Esophagus (tissue), 2 donors: ENCODE data around the gene PLEKHA4. TPM values are rescaled to one million over a fixed set of nuclear protein-coding genes. Genes with fewer than 3 reads are reported as not detected.
"Not testable (repeated sequence)": the region's sequence is repeated elsewhere in the genome, so short reads cannot be mapped to it uniquely, and the experiment has no call there.

Experiments
- H3K27ac ChIP-seq, 2 donors: one replicate each; pipeline ENCODE4 v1.5.1; 2013; ENCODE audit warnings: low read depth in 2 of 2, mild to moderate bottlenecking in 2 of 2, inconsistent platforms in 1 of 2, low read length in 1 of 2, moderate library complexity in 1 of 2
- H3K27me3 ChIP-seq, 2 donors: one replicate each; pipeline ENCODE4 v1.6.1; 2013; ENCODE audit warnings: low read length in 2 of 2, control low read depth in 1 of 2, mild to moderate bottlenecking in 1 of 2; ENCODE audit not compliant: insufficient read depth in 2 of 2, control insufficient read depth in 1 of 2
- H3K36me3 ChIP-seq, 2 donors: one replicate each; pipeline ENCODE4 v1.6.1; 2013; ENCODE audit warnings: low read length in 1 of 2; ENCODE audit not compliant: control insufficient read depth in 2 of 2, insufficient read depth in 2 of 2
- H3K4me1 ChIP-seq, 2 donors: one replicate each; pipeline ENCODE4 v1.6.1; 2013; ENCODE audit warnings: low read length in 1 of 2; ENCODE audit not compliant: control insufficient read depth in 2 of 2, insufficient read depth in 2 of 2
- H3K4me3 ChIP-seq, 2 donors: one replicate each; pipeline ENCODE4 v1.5.1; 2013; ENCODE audit warnings: low read length in 2 of 2, mild to moderate bottlenecking in 2 of 2, low read depth in 1 of 2, moderate library complexity in 1 of 2
- H3K9me3 ChIP-seq, 2 donors: one replicate each; pipeline ENCODE4 v1.6.1; 2013; ENCODE audit warnings: mild to moderate bottlenecking in 2 of 2, low read depth in 1 of 2, low read length in 1 of 2, moderate library complexity in 1 of 2; ENCODE audit not compliant: control insufficient read depth in 2 of 2, insufficient read depth in 1 of 2
- WGBS, 2 donors: extraction: QIAGEN DNeasy Blood & Tissue Kit; methylation state at CpG; one replicate each; pipeline ENCODE4 v1.1.7; 2013; 5-methylcytosine and 5-hydroxymethylcytosine counted together
- polyA plus RNA-seq, 2 donors: library from polyadenylated mRNA; stranded (reverse); fragments of 200-250 nt; gene quantifications; one replicate each; pipeline ENCODE4 v1.2.3, GENCODE V29; 2013
- donor health status: healthy with polysubstance abuse.
- donor health status: Bipolar disorder and iron deficiency.

Gene PLEKHA4
- polyA plus RNA-seq, 2 donors = 8.6 to 9.2 TPM

GRCh38 chr19:48795685-48796070 is 72.7 kb downstream of the PLEKHA4 start:
- H3K36me3 ChIP-seq = peaks cover 0 to 11% of the 10 kb centered on the region in 2 donors
- H3K9me3 ChIP-seq = no peaks in the 10 kb centered on the region
- no peaks in the 10 kb centered on the region for H3K27me3 ChIP-seq
- no peaks in the 10 kb centered on the region for H3K4me1 ChIP-seq
- peak overlapping the region in 1 of 2 donors; percentile 40 for H3K4me3 ChIP-seq
- WGBS, 2 donors = 32 to 60% methylated on average over 2 of the region's 2 CpGs
- H3K27ac ChIP-seq = peak overlapping the region; percentile 86 to 94

DNA sequence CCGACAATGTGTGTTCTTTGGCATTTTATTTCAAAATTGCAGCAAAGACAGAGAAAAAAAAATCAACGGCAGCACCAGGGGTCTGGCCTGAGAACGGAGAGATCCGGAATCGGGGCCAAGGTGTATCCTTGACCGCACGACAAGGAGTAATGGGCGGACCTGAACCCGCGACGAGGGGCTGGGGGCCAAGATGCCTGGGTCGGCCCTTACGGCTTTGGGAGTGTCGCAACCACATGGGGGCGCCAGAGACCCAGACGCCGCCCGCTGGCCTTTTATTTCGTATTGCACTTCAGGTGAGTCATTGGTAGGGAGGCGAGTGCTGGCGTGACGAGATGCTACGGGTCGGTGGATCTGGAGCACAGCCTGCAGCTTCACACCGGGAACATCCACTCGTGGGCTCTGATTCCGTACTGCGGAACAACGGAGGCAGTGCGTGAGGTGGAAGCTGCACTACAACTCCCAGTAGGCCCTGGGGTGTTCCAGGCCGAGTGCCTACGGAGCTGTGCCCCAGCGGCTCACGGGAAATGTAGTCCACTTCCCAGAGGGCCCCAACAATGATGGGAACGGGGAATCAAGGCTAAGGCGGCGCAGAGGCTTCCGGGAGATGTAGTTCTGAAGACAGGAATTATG is 73.2 kb downstream of the PLEKHA4 start:
- Histone ChIP-seq H3K4me3 (peak overlapping the region; percentile 38 to 40), H3K9me3 (no peaks in the 10 kb centered on the region), H3K36me3 (peaks cover 0 to 9% of the 10 kb centered on the region in 2 donors), H3K4me1 (no peaks in the 10 kb centered on the region), H3K27me3 (no peaks in the 10 kb centered on the region), H3K27ac (peak overlapping the region; percentile 86 to 94)
- 1% methylated on average over 38 of the region's 38 CpGs for WGBS, 2 donors

DNA sequence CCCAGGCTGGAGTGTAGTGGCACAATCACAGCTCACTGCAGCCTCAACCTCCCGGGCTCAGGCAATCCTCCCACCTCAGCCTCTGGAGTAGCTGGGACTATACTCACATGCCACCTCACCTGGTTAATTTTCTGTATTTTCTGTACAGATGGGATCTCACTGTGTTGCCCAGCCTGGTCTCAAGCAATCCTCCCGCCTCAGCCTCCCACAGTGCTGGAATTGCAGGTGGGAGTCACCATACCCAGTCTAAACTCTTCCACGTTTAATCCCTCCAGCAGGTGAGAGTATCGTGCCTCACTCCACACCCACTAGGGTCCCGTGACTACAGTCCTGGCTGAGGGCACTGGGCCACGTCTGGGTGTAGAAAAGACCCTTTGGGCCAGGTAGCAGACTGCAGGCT is 74.1 kb downstream of the PLEKHA4 start:
- no peaks in the 10 kb centered on the region for H3K4me1 ChIP-seq
- H3K4me3 ChIP-seq = no peak overlapping the region
- no peaks in the 10 kb centered on the region for H3K27me3 ChIP-seq
- H3K36me3 ChIP-seq = peaks cover 0 to 4% of the 10 kb centered on the region in 2 donors
- peak overlapping the region in 1 of 2 donors; percentile 94 for H3K27ac ChIP-seq
- no peaks in the 10 kb centered on the region for H3K9me3 ChIP-seq
- WGBS, 2 donors = 68 to 76% methylated on average over 6 of the region's 6 CpGs

DNA sequence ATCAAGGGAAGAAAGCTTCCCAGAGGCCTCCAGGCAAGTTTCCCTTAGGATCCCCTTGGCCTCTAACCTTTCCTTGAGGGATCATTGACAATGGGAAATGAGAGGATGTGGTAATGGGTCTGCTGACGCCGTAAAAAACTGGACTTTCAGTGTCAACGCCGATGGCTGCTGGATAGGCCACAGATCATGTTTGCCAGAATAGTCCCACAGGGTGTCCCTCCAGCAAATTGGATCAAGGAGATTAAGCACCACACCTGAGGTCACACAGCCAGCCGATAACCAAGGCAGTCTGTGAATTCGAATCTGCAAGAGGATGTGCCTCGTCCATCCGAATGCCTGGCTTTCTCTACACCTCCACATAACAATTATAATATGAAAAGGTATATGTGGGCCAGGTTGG is 75.1 kb downstream of the PLEKHA4 start:
- Histone ChIP-seq H3K4me1 (no peaks in the 10 kb centered on the region), H3K27me3 (no peaks in the 10 kb centered on the region), H3K27ac (no peak overlapping the region), H3K36me3 (no peaks in the 10 kb centered on the region), H3K9me3 (no peaks in the 10 kb centered on the region), H3K4me3 (no peak overlapping the region)
- 77 to 87% methylated on average over 8 of the region's 8 CpGs for WGBS, 2 donors

DNA sequence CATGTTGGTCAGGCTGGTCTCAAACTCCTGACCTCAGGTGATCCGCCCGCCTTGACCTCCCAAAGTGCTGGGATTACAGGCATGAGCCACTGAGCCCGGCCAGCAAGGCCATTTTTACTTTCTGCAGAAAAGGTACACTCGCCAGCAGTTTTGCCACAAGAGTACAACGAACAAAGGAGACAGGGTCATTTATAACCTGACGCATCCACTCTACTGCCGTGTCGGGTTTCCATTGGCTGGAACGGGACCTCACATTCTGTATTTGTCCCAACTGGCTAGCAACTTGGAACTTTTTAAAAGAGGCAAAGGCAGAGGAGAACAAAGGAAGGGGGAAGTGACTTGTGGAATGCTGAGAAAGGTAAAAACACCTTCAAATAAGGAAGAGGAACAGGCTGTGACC is 81.1 kb downstream of the PLEKHA4 start:
- not testable (repeated sequence) for H3K9me3 ChIP-seq, H3K27me3 ChIP-seq, H3K36me3 ChIP-seq, H3K4me1 ChIP-seq, H3K4me3 ChIP-seq
- peak overlapping the region; percentile 39 to 70 for H3K27ac ChIP-seq
- 63 to 70% methylated on average over 9 of the region's 9 CpGs for WGBS, 2 donors

Other genes starting within 250 kb of the PLEKHA4 start
- gene RPL18, start 249.4 kb downstream of the PLEKHA4 start, polyA plus RNA-seq = 1,000 to 10,000 TPM; 2,667 to 2,860 TPM
- gene SPHK2, start 249.1 kb downstream of the PLEKHA4 start, polyA plus RNA-seq = 10 to 100 TPM in 1 of 2 donors, 1 to 10 TPM in 1; 9.0 to 15.5 TPM
- gene DBP, start 231.2 kb downstream of the PLEKHA4 start, polyA plus RNA-seq = 10 to 100 TPM in 1 of 2 donors, 1 to 10 TPM in 1; 8.9 to 13.3 TPM
- 10 to 100 TPM in 1 of 2 donors, 1 to 10 TPM in 1; 6.8 to 12.7 TPM for gene CA11, start 222.4 kb downstream of the PLEKHA4 start, polyA plus RNA-seq
- under 1 TPM; 0.25 to 0.39 TPM for gene NTN5, start 195.6 kb downstream of the PLEKHA4 start, polyA plus RNA-seq
- gene FUT2, start 172.6 kb downstream of the PLEKHA4 start, polyA plus RNA-seq = 10 to 100 TPM; 34.5 to 51.8 TPM
- 1 to 10 TPM in 1 of 2 donors, under 1 TPM in 1; 0.96 to 1.6 TPM for gene MAMSTR, start 148.9 kb downstream of the PLEKHA4 start, polyA plus RNA-seq
- gene RASIP1, start 128.0 kb downstream of the PLEKHA4 start, polyA plus RNA-seq = 10 to 100 TPM in 1 of 2 donors, 1 to 10 TPM in 1; 7.0 to 11.4 TPM
- gene IZUMO1, start 121.7 kb downstream of the PLEKHA4 start, polyA plus RNA-seq = under 1 TPM; 0.16 to 0.39 TPM
- 1 to 10 TPM; 1.1 to 2.4 TPM for gene FUT1, start 116.0 kb downstream of the PLEKHA4 start, polyA plus RNA-seq
- gene FGF21, start 113.1 kb downstream of the PLEKHA4 start, polyA plus RNA-seq = not detected
- 10 to 100 TPM; 21.9 to 31.4 TPM for gene BCAT2, start 57.6 kb downstream of the PLEKHA4 start, polyA plus RNA-seq
- gene HSD17B14, start 32.1 kb downstream of the PLEKHA4 start, polyA plus RNA-seq = 1 to 10 TPM; 2.2 to 3.4 TPM
- 100 to 1,000 TPM in 1 of 2 donors, 10 to 100 TPM in 1; 38.0 to 145 TPM for gene PPP1R15A, start 3.8 kb upstream of the PLEKHA4 start, polyA plus RNA-seq
- gene TULP2, start 30.1 kb upstream of the PLEKHA4 start, polyA plus RNA-seq = under 1 TPM in 1 of 2 donors, not detected in 1; 0.08 TPM
- 100 to 1,000 TPM in 1 of 2 donors, 10 to 100 TPM in 1; 88.2 to 116 TPM for gene NUCB1, start 31.7 kb upstream of the PLEKHA4 start, polyA plus RNA-seq
- 1 to 10 TPM in 1 of 2 donors, under 1 TPM in 1; 0.57 to 1.3 TPM for gene DHDH, start 65.1 kb upstream of the PLEKHA4 start, polyA plus RNA-seq
- 10 to 100 TPM; 41.7 to 56.9 TPM for gene BAX, start 86.3 kb upstream of the PLEKHA4 start, polyA plus RNA-seq
- 100 to 1,000 TPM; 645 to 931 TPM for gene FTL, start 96.7 kb upstream of the PLEKHA4 start, polyA plus RNA-seq
- gene GYS1, start 124.7 kb upstream of the PLEKHA4 start, polyA plus RNA-seq = 10 to 100 TPM; 27.0 to 30.9 TPM
- gene RUVBL2, start 125.3 kb upstream of the PLEKHA4 start, polyA plus RNA-seq = 10 to 100 TPM; 56.1 to 87.4 TPM
- gene LHB, start 148.5 kb upstream of the PLEKHA4 start, polyA plus RNA-seq = under 1 TPM; 0.29 to 0.45 TPM
- gene CGB3, start 155.7 kb upstream of the PLEKHA4 start, polyA plus RNA-seq = not detected
- not detected for gene CGB2, start 163.3 kb upstream of the PLEKHA4 start, polyA plus RNA-seq
- not detected for gene CGB1, start 168.3 kb upstream of the PLEKHA4 start, polyA plus RNA-seq
- gene CGB5, start 175.2 kb upstream of the PLEKHA4 start, polyA plus RNA-seq = under 1 TPM in 1 of 2 donors, not detected in 1; 0.39 TPM
- gene CGB8, start 180.5 kb upstream of the PLEKHA4 start, polyA plus RNA-seq = not detected
- 1 to 10 TPM; 1.4 to 3.5 TPM for gene CGB7, start 189.1 kb upstream of the PLEKHA4 start, polyA plus RNA-seq
- gene NTF4, start 196.2 kb upstream of the PLEKHA4 start, polyA plus RNA-seq = 10 to 100 TPM in 1 of 2 donors, 1 to 10 TPM in 1; 7.7 to 20.0 TPM
- under 1 TPM; 0.01 to 0.02 TPM for gene KCNA7, start 204.1 kb upstream of the PLEKHA4 start, polyA plus RNA-seq
- 100 to 1,000 TPM; 160 to 252 TPM for gene SNRNP70, start 216.8 kb upstream of the PLEKHA4 start, polyA plus RNA-seq
- gene LIN7B, start 245.8 kb upstream of the PLEKHA4 start, polyA plus RNA-seq = 10 to 100 TPM; 13.7 to 18.5 TPM